GM12892 (cell line): ENCODE results near the gene NXNL2.

Experiments used
- DNase-seq: peaks from one replicate; pipeline ENCODE4 v3.0.0; 2011; ENCODE audit not compliant: insufficient read length
- FAIRE-seq: peaks from 2 replicates; lab custom pipeline; 2011; peaks lifted over from hg19 to GRCh38; lab: Jason Lieb, UNC
- POLR2A ChIP-seq: IDR thresholded peaks from 2 replicates; pipeline ENCODE4 v1.6.1; 2011; ENCODE audit warnings: low read depth, low read length, control low read depth
- POLR2AphosphoS5 ChIP-seq: IDR thresholded peaks from 2 replicates; pipeline ENCODE4 v1.6.1; 2011; ENCODE audit warnings: low read depth, low read length, control low read depth
- TAF1 ChIP-seq: IDR thresholded peaks from 2 replicates; pipeline ENCODE4 v1.6.1; 2011; ENCODE audit warnings: low read depth, mild to moderate bottlenecking, control low read depth, low read length, borderline replicate concordance

NXNL2 gene

GRCh38 chr9:88535226-88536022 is 446 bp downstream of the NXNL2 start:
- DNase-seq = no peak
- FAIRE-seq = no peak
- TF ChIP-seq POLR2AphosphoS5 (no peak), POLR2A (no peak), TAF1 (no peak)

GRCh38 chr9:88536023-88536324 is 996 bp downstream of the NXNL2 start:
- no peak for DNase-seq
- TF ChIP-seq POLR2A (no peak), TAF1 (no peak), POLR2AphosphoS5 (no peak)
- no peak for FAIRE-seq

DNA sequence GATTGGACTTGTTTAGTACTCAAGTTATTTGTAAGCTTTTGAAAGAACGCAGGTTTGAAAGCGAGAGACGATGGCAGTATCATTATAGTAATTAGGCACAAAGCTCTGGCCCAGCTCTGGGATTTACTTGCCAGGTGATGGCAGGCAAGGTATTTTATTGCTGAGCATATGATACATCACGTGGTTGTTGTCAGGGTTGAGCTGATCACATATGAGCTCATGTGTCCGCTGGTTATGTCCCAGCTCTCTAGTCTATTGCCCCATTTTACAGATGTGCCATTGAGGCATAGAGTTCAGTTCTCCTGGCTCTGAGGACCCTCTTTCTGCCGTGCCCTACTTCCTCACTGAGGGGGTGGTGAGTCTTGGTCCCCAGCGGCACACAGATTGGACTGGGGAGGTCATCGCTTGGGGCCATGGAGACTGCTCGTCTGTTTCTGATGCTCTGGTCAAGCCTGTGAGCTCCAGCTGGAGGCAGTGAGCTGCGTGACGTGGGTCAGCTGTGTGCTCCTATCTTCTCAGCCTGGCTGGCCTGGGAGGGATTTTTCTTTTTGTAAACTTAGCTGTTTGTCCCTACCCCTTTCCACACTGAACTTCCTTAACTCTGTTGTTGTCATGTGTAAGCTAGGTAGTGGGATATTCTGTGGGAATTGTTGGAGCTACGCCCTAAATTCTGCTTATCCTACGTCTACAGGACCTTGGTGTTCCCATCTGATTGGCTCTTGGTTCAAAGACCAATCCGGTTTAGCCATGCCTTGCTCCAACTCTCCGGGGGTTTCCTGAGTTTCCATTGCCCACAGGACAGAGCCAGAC is 2.2 kb downstream of the NXNL2 start:
- no peak for TF ChIP-seq POLR2AphosphoS5
- no peak for TF ChIP-seq TAF1
- no peak for TF ChIP-seq POLR2A
- DNase-seq (no peak), FAIRE-seq (no peak)

DNA sequence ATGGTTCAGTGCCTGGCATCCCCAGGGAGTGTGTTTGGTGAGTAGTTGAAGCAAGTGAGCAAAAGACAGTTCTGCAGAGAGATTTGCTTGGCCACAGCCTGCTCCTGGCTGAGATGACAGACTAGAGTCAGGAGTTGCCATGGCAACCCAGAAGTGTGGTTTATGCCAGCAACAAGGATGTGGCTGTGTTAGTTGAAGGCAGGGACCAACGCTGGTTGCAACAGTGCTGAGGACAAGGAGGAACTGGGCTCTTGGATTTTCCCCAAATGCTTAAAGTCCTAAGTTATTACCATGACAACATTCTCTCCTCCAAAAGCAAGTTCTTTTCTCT is 2.7 kb downstream of the NXNL2 start:
- DNase-seq (no peak), FAIRE-seq (no peak)

GRCh38 chr9:88538311-88539085 is 3.5 kb downstream of the NXNL2 start:
- TF ChIP-seq TAF1 (no peak), POLR2A (no peak), POLR2AphosphoS5 (no peak)
- DNase-seq (no peak), FAIRE-seq (no peak)

More for the DNA sequence above, 2.7 kb downstream of the NXNL2 start:
- TF ChIP-seq POLR2AphosphoS5 = no peak
- no peak for TF ChIP-seq TAF1
- no peak for TF ChIP-seq POLR2A

DNA sequence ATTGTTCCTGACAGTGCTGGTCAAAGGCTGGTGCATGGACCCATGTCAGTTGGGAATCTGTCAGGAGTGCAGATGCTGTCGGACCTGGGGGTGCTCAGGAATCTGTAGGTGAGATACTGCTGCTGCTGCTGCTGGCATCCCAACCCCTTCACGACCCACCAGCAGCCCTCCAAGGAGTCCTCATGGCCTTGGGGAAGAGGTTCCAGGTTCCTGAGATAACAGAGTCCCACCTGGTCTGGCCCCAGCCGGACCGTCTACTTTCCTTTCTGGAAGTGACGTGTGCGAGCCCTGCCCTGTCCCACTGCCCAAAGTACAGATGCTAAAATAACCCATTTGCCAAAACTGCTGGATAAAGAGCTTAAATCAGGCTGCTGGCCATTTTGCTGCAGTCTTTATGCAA is 4.3 kb downstream of the NXNL2 start:
- DNase-seq (no peak), FAIRE-seq (no peak)
- TF ChIP-seq POLR2A (no peak), TAF1 (no peak), POLR2AphosphoS5 (no peak)

DNA sequence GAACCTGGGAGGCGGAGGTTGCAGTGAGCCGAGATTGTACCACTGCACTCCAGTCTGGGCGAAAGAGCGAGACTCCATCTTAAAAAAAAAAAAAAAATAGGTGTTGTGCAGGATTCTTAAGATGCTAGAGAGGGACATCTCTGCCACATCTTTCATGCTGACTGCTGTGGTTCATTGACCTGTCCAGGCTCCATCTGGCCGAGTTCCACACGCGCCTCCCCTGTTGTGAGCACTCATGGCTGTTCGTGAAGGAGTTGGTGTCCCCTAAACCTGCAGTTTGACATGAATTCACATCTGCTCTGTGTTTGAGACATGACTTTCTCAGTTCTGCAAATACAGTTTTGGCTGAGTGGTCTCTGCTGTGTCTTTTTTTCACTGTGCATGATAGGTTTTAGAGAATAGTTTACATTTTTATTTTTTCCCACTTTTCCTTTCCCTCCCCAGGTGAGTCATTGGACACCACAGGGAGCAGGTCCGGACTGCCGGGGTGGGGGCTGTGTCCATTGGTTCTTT is 5.3 kb downstream of the NXNL2 start:
- FAIRE-seq = no peak
- no peak for DNase-seq
- TF ChIP-seq POLR2A (no peak), POLR2AphosphoS5 (no peak), TAF1 (no peak)

DNA sequence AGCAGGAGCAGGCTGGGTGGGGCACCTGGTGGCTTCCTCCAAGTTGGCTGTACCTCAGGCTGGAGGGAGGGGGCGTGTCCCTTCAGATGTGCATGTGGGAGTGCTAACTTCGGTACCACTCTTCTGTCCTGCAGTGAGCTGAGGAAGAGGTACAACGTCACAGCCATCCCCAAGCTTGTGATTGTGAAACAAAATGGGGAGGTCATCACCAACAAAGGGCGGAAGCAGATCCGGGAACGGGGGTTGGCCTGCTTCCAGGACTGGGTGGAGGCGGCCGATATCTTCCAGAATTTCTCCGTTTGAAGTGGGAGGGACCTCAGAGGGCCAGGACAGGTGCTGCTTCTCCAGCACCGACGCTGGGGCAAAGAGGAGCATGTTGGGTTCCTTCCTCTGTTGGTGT is 9.3 kb downstream of the NXNL2 start:
- DNase-seq (no peak), FAIRE-seq (no peak)
- no peak for TF ChIP-seq POLR2AphosphoS5
- no peak for TF ChIP-seq TAF1

GRCh38 chr9:88551546-88552137 is 16.7 kb downstream of the NXNL2 start:
- no peak for TF ChIP-seq POLR2A
- TF ChIP-seq POLR2AphosphoS5 = no peak
- TF ChIP-seq TAF1 = no peak
- DNase-seq (no peak), FAIRE-seq (no peak)

DNA sequence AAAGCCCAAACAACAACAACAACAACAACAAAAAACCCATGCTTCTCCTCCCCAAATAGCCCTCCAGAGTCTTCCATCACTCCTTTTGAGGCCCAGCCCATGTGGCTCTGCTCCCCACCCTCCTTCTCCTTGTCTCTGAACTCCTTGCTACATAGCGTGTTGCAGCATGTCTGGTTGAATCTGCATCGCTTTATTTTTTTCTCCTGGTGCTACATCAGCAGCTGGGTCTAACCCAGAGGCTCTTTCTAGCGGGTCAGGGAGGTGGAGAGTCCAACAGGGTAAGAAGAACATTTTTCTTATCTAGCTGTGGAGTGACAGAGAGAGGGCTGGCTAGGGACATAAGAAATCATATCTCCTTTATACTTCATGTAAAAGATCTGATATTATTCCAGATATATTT is 18.4 kb downstream of the NXNL2 start:
- DNase-seq = no peak
- FAIRE-seq = no peak
- no peak for TF ChIP-seq TAF1
- no peak for TF ChIP-seq POLR2A
- TF ChIP-seq POLR2AphosphoS5 = no peak

GRCh38 chr9:88555268-88555980 is 20.4 kb downstream of the NXNL2 start:
- FAIRE-seq (no peak), DNase-seq (no peak)

More at GRCh38 chr9:88555268-88555980, 20.4 kb downstream of the NXNL2 start:
- no peak for TF ChIP-seq TAF1
- no peak for TF ChIP-seq POLR2A
